ENCODE data around the gene SND1.

The SND1 gene

GRCh38 chr7:127818306-127818705 lies 166.3 kb downstream of the SND1 start:
- TF ChIP-seq CTCF (IDR thresholded peaks at IDR 0.05; ENCODE audit: insufficient read depth, low read depth, low read length, missing control alignments), result no peak
- H3K4me3 ChIP-seq (ENCODE audit: low read depth, low read length), result no peak overlapping the region

GRCh38 chr7:127819975-127820731 lies 168.2 kb downstream of the SND1 start:
- peak; percentile 25 for DNase-seq (ENCODE audit: low read depth)
- H3K4me3 ChIP-seq (ENCODE audit: low read depth, low read length), result no peak overlapping the region
- no peak for TF ChIP-seq CTCF (IDR thresholded peaks at IDR 0.05; ENCODE audit: insufficient read depth, low read depth, low read length, missing control alignments)

More at GRCh38 chr7:127818306-127818705, 166.3 kb downstream of the SND1 start:
- DNase-seq (ENCODE audit: low read depth), result no peak

GRCh38 chr7:127820732-127821085 lies 168.7 kb downstream of the SND1 start:
- no peak for TF ChIP-seq CTCF (IDR thresholded peaks at IDR 0.05; ENCODE audit: insufficient read depth, low read depth, low read length, missing control alignments)
- no peak for DNase-seq (ENCODE audit: low read depth)

GRCh38 chr7:127821146-127821545 lies 169.2 kb downstream of the SND1 start:
- no peak for DNase-seq (ENCODE audit: low read depth)
- no peak for TF ChIP-seq CTCF (IDR thresholded peaks at IDR 0.05; ENCODE audit: insufficient read depth, low read depth, low read length, missing control alignments)
- no peak overlapping the region for H3K4me3 ChIP-seq (ENCODE audit: low read depth, low read length)

More at GRCh38 chr7:127820732-127821085, 168.7 kb downstream of the SND1 start:
- H3K4me3 ChIP-seq (ENCODE audit: low read depth, low read length), result no peak overlapping the region

GRCh38 chr7:127822822-127823508 lies 171.0 kb downstream of the SND1 start:
- peak; percentile 11 for DNase-seq (ENCODE audit: low read depth)

GRCh38 chr7:127824682-127825081 lies 172.7 kb downstream of the SND1 start:
- DNase-seq (ENCODE audit: low read depth), result no peak
- no peak for TF ChIP-seq CTCF (IDR thresholded peaks at IDR 0.05; ENCODE audit: insufficient read depth, low read depth, low read length, missing control alignments)
- no peak overlapping the region for H3K4me3 ChIP-seq (ENCODE audit: low read depth, low read length)

More at GRCh38 chr7:127822822-127823508, 171.0 kb downstream of the SND1 start:
- no peak overlapping the region for H3K4me3 ChIP-seq (ENCODE audit: low read depth, low read length)
- TF ChIP-seq CTCF (IDR thresholded peaks at IDR 0.05; ENCODE audit: insufficient read depth, low read depth, low read length, missing control alignments), result no peak
